SH-SY5Y (cell line): ENCODE measurements around the gene HOXB3.

Experiments used
- GATA2 ChIP-seq: IDR thresholded peaks from 2 replicates; pipeline ENCODE4 v1.6.1; 2011; ENCODE audit warnings: mild to moderate bottlenecking, low read depth, low read length
- GATA3 ChIP-seq: IDR thresholded peaks from 2 replicates; pipeline ENCODE4 v1.6.1; 2011; ENCODE audit warnings: low read depth, mild to moderate bottlenecking, low read length, moderate library complexity

GRCh38 chr17:48568499-48569239 lies 21.4 kb downstream of the HOXB3 start:
- no peak for TF ChIP-seq GATA3
- TF ChIP-seq GATA2 = no peak
